ENCODE data around the gene OPHN1. TPM values are rescaled to one million over a fixed set of nuclear protein-coding genes. Genes with fewer than 3 reads are reported as not detected.
A peak's percentile ranks its signal among the peaks of the same experiment; 100 is the strongest.
"Not testable (repeated sequence)": the region's sequence is repeated elsewhere in the genome, so short reads cannot be mapped to it uniquely, and the experiment has no call there.

OPHN1 gene
- total RNA-seq, 1 experiment from 2014 or later: 6.7 TPM

DNA sequence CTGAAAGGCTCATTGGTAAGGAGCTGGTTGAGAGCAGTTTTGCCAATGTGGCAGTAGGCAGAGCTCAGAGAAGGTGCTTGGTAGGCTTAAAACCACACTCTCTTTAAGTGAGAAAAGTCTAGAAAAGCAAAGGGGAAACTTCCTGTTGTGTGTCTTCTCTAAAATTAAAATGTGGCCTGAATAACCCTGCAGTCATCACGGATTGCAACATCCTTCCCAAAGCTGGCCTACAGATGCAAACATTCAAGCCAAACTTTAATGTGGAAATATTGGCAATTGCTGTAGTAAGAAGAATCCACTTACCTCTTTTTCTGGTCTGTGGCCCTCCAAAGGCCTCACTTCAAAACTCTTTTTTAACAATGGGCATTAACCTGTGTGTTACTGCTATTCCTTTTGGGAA lies 348.5 kb downstream of the OPHN1 start:
- Histone ChIP-seq H3K9me3 (replicated peaks) (no peaks in the 10 kb centered on the region), H3K36me3 (no peaks in the 10 kb centered on the region), H3K27ac (no peak overlapping the region), H3K4me1 (no peaks in the 10 kb centered on the region), H3K27me3 (no peaks in the 10 kb centered on the region), H3K4me3 (no peak overlapping the region)
- DNase-seq: no peak

DNA sequence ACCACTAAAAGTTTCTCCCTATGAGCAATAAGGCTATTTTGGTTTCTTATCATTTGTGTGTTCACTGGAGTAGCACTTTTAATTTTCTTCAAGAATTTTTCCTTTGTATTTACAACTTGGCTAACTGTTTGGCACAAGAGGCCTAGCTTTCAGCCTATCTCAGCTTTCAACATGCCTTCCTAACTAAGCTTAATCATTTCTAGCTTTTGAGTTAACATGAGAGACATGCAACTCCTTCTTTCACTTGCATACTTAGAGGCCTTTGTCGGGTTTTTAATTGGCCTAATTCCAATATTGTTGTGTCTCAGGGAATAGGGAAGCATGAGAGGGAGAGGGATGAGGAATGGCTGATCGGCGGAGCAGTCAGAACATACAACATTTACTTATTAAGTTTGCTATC lies 349.8 kb downstream of the OPHN1 start:
- Histone ChIP-seq H3K4me1 (no peaks in the 10 kb centered on the region), H3K9me3 (replicated peaks) (no peaks in the 10 kb centered on the region), H3K4me3 (no peak overlapping the region), H3K36me3 (no peaks in the 10 kb centered on the region), H3K27ac (no peak overlapping the region), H3K27me3 (no peaks in the 10 kb centered on the region)
- no peak for DNase-seq

DNA sequence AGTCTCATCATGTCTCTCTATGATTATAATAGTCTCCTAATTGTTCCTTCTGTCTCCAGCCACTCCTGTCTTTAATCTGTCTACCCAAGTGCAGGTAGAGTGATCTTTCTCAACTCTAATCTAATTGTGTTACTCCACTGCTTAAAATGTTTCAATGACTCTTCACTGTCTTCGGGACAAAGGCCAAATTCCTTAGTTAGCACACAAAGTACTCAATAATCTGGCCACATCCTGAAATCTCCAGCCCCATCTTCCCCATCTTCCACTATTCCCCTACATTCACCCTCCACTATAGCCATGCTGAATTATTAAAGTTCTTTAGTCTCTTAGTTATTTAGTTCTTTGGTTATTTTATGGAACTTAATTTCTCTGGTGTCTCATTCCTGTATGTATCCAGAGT lies 353.3 kb downstream of the OPHN1 start:
- Histone ChIP-seq H3K27me3 (no peaks in the 10 kb centered on the region), H3K27ac (no peak overlapping the region), H3K9me3 (replicated peaks) (no peaks in the 10 kb centered on the region), H3K4me1 (no peaks in the 10 kb centered on the region), H3K4me3 (no peak overlapping the region), H3K36me3 (no peaks in the 10 kb centered on the region)
- DNase-seq: no peak

DNA sequence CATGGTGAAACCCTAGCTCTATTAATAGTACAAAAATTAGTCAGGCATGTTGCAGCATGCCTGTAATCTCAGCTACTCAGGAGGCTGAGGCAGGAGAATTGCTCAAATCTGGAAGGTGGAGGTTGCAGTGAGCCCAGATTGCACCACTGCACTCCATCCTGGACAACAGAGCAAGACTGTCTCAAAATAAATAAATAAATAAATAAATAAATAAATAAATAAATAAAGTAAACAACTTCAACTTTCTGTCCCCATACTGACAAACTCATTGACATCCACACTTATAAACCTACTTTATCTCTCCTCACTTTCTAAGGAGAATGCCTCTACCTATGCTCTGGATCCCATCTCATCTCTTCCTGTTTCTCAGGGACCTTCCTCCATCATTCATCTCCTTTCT lies 354.5 kb downstream of the OPHN1 start:
- not testable (repeated sequence) for H3K4me3 ChIP-seq; DNase-seq; H3K4me1 ChIP-seq; H3K36me3 ChIP-seq; H3K27me3 ChIP-seq; H3K9me3 ChIP-seq (replicated peaks); H3K27ac ChIP-seq

DNA sequence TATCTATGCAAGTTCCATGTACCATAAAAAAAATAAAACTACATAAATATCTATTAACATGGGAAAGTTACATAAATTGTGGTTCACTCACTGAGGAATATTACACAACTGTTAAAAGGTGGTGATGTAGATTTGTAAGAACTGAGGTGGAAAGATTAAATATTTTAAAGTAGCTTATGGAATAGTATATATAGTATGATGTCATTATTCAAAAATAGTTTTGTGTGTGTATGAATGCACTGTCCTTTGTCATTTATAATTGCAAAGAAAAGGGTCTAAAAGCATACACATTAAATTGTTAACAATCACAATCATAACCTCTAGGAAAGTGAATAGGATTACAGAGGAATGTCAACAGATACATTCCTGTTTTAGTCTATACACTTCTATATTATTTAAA lies 355.9 kb downstream of the OPHN1 start:
- Histone ChIP-seq H3K9me3 (replicated peaks) (no peaks in the 10 kb centered on the region), H3K4me3 (no peak overlapping the region), H3K27ac (no peak overlapping the region), H3K36me3 (no peaks in the 10 kb centered on the region), H3K27me3 (no peaks in the 10 kb centered on the region), H3K4me1 (no peaks in the 10 kb centered on the region)
- no peak for DNase-seq

DNA sequence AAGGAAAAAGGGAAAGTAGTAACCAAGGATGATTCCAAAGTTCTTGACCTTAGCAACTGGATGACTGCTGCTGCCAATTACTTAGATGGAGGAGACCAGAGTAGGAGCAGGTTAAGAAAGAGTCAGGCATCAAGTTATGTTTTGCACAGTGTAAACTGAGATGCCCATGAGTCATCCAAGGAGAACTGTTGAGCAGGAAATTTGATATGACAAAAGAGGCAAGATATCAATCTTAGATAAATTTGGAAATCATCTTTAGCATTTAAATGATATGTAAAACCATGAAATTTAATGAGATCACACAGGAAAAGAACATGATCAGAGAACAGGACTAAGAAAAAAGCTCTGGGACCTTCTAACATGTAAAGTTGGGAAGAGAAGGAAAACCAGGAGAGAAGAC lies 361.3 kb downstream of the OPHN1 start:
- Histone ChIP-seq H3K27me3 (no peaks in the 10 kb centered on the region), H3K4me1 (peaks cover 3% of the 10 kb centered on the region; the same call in 1 of the 2 replicates), H3K9me3 (replicated peaks) (no peaks in the 10 kb centered on the region), H3K36me3 (no peaks in the 10 kb centered on the region), H3K27ac (no peak overlapping the region), H3K4me3 (no peak overlapping the region)
- peak in 1 of 2 experiments; percentile 27 for DNase-seq

DNA sequence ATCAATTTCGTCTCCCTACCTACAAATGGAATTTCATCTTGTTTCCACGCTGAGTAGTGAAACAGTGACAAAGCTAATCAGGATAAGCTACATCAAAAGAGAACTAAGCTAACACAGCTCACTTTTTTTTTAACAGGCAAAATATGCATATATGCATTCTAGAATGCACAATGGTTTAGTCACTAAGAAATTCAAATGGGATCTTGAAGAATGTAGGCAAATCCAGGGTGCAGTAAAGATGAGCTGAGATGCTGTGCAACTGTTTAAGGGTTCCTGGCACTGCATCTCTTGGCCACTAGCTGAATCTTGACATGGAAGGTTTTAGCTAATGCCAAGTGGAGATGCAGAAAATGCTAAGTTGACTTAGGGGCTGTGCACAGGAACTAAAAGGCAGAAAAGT lies 363.2 kb downstream of the OPHN1 start:
- not testable (repeated sequence) for DNase-seq; H3K36me3 ChIP-seq; H3K4me3 ChIP-seq; H3K27me3 ChIP-seq; H3K9me3 ChIP-seq (replicated peaks); H3K27ac ChIP-seq; H3K4me1 ChIP-seq

DNA sequence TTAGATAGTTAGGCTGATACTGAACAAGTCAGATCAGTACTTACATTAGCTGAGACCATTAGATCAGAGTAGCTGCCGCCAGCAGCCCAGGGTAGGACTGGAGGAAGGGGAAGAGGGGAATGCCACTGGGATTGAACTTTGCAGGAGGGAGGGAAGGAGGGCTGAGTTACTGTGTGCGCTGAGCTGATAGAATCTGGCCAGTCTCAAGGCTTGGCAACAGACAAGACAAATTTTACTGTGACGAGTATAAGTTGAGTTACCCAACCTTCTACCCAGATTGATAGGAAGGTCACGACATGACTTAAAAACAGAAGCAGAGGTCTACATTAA lies 372.1 kb downstream of the OPHN1 start:
- H3K4me1 ChIP-seq: peaks cover 7% of the 10 kb centered on the region; the same call in 1 of the 2 replicates
- DNase-seq: no peak
- peak overlapping the region; percentile 25; the same call in 1 of the 2 replicates for H3K27ac ChIP-seq
- H3K4me3 ChIP-seq: no peak overlapping the region
- H3K36me3 ChIP-seq: no peaks in the 10 kb centered on the region
- H3K27me3 ChIP-seq: no peaks in the 10 kb centered on the region
- H3K9me3 ChIP-seq (replicated peaks): no peaks in the 10 kb centered on the region

DNA sequence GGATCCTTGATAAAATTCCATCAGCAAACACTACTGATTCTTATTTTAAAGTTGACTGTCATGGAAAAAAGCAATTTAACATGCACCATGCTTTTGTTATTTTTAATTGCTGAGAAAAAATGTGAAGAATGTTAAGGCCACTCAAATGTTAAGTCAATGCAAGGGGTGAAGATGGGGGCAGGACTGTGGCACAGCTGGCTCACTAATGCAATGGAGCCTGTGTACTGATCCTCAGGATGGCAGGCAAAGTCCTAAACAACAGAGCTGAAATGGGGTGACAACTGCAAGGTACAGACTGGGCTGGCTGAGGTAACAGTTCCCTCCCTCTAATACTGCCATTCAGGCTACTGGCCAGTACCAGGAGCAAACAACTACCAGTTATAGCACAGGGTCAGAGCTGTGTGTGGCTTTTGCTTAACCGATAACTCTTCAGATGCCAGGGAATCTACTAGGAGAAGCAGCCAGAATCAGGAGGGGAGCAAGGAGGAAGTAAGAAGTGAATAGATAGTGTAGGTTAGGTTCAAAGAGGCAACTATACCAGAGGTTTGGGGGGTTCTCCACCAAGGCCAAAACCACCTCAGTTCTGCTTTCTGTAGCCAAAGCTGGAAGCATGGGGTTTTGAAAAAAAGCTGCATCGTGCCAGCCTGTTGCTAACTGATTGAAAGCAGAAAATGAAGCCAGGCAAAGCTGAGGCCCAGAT lies 372.6 kb downstream of the OPHN1 start:
- H3K4me3 ChIP-seq: no peak overlapping the region
- H3K27me3 ChIP-seq: no peaks in the 10 kb centered on the region
- H3K36me3 ChIP-seq: no peaks in the 10 kb centered on the region
- peaks cover 7% of the 10 kb centered on the region; the same call in 1 of the 2 replicates for H3K4me1 ChIP-seq
- no peaks in the 10 kb centered on the region for H3K9me3 ChIP-seq (replicated peaks)
- peak; percentile 21 to 32 for DNase-seq
- H3K27ac ChIP-seq: peak overlapping the region; percentile 25; the same call in 1 of the 2 replicates

DNA sequence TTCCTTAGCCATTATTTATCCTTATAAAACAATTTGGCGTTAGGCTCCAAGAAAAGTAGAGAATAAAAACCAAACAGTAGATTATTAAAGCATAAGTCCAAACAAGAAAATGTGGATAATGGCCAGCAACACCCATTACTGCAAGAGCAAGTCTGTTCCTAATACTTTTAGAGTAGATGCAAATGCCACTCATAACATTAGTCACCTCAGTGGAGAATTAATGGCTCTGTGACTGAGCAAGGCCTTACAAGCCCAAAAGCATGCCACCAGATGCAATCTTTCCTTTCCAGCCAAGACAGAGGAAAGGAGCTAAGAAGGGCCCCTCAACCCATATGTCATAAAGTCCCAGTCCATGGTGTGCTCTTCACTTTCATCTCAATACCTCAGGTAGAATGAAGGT lies 373.8 kb downstream of the OPHN1 start:
- H3K4me3 ChIP-seq: no peak overlapping the region
- H3K27ac ChIP-seq: no peak overlapping the region
- H3K36me3 ChIP-seq: no peaks in the 10 kb centered on the region
- H3K4me1 ChIP-seq: peaks cover 7% of the 10 kb centered on the region; the same call in 1 of the 2 replicates
- H3K9me3 ChIP-seq (replicated peaks): no peaks in the 10 kb centered on the region
- no peak for DNase-seq
- H3K27me3 ChIP-seq: no peaks in the 10 kb centered on the region

DNA sequence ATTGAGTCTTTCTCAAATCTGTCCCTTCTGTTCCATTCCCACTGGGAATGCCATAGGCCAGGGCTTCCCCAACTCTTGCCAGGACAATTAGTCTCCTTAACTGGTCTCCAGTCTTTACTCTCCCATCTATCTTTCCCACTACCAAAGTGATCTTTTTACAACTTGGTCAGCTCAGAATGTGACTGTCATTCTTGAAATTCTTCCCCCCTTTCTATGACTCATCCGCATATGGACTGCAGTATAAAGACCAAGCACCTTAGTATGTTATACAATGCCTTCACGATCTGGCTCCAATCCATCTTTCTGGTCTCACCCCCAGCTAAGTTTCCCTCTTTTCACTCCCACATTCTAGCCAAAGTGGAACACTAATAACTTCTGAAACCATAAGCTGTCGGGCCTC lies 383.8 kb downstream of the OPHN1 start:
- Histone ChIP-seq H3K4me1 (peaks cover 3% of the 10 kb centered on the region; the same call in 1 of the 2 replicates), H3K9me3 (replicated peaks) (no peaks in the 10 kb centered on the region), H3K27me3 (no peaks in the 10 kb centered on the region), H3K4me3 (no peak overlapping the region), H3K27ac (no peak overlapping the region), H3K36me3 (no peaks in the 10 kb centered on the region)
- DNase-seq: no peak

DNA sequence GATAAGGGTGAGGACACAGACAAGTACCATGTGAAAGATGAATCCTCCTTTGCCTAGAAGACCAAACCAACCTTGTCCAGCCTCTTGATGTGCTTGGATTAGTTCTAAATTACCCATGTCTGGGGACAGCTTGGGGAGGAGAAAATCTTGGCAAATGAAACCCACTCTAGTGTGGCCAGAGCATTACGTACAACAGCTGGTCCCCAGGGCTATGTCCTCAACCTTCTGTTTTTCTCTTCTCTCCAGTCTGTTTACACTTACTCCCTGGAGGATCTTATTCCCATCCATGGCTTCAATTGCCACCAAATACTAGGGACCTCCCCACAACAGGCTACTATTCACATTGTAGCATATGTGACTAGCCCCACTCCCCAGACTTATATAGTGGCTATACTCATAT lies 384.5 kb downstream of the OPHN1 start:
- H3K36me3 ChIP-seq: no peaks in the 10 kb centered on the region
- H3K27me3 ChIP-seq: no peaks in the 10 kb centered on the region
- H3K4me1 ChIP-seq: peaks cover 3% of the 10 kb centered on the region; the same call in 1 of the 2 replicates
- no peak overlapping the region for H3K4me3 ChIP-seq
- no peaks in the 10 kb centered on the region for H3K9me3 ChIP-seq (replicated peaks)
- DNase-seq: peak; percentile 4 to 28
- H3K27ac ChIP-seq: no peak overlapping the region

DNA sequence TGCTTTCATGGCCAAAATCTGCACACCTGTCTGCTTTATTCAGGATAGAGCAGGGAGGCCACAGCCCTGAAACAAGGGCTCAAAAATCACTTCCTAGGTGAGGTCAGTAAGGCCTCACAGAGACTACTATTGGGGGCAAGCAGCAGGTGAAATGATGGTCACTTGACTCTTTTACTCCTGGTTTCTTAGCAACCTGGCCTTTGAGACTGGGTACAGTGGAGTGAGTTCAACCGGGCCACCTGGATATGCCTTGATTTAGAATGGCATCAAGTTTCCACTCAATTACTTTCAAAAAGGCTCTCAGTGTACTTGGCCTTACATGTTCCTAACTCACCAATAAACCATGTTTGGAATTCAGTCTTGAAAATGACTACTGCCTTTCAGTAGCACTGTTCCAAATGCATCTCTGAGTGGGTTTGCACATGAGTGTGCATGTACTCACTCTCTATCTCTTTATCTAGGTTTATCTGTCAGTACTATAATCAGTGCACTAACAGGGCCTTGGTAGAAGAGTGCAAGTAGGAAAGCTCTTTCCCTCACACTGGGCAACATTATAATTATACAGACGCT lies 388.2 kb downstream of the OPHN1 start:
- Histone ChIP-seq H3K36me3 (no peaks in the 10 kb centered on the region), H3K9me3 (replicated peaks) (no peaks in the 10 kb centered on the region), H3K4me1 (peaks cover 3% of the 10 kb centered on the region; the same call in 1 of the 2 replicates), H3K27ac (no peak overlapping the region), H3K4me3 (no peak overlapping the region), H3K27me3 (no peaks in the 10 kb centered on the region)
- no peak for DNase-seq

DNA sequence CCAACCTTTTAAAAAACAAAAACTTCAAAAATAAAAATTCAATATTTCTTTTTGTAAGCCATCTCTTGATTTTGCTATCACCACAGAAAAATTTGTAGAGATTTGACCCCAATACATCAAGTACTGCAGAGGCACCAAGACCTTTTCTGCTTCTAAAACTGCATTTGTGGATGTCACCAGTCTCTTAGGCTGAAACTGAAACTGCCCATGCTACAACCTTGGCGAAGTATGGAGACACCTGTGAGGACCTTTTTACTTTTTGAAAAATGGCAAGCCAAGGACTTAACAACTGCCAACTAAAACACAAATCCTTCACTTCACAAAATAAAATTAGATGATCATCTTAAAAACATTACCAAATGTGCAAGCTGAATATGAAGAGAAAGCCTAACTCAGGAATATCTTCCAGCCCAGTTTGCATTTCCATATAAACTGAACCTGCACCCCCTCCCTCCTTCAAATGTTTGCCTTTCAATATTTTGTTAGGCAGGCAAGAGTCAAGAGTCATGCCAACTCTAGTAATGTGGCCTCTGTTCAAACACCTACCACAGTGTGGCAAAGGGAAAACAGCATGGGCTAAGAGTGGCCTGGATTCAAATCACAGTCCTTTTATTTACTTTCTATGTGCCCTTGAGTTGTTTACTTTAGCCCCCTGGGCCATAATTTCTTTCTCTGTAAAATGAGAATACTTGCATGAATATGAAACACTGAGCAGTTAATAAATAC lies 389.4 kb downstream of the OPHN1 start:
- H3K4me1 ChIP-seq: no peaks in the 10 kb centered on the region
- no peaks in the 10 kb centered on the region for H3K9me3 ChIP-seq (replicated peaks)
- no peak overlapping the region for H3K4me3 ChIP-seq
- no peaks in the 10 kb centered on the region for H3K27me3 ChIP-seq
- DNase-seq: no peak
- no peaks in the 10 kb centered on the region for H3K36me3 ChIP-seq
- H3K27ac ChIP-seq: no peak overlapping the region

DNA sequence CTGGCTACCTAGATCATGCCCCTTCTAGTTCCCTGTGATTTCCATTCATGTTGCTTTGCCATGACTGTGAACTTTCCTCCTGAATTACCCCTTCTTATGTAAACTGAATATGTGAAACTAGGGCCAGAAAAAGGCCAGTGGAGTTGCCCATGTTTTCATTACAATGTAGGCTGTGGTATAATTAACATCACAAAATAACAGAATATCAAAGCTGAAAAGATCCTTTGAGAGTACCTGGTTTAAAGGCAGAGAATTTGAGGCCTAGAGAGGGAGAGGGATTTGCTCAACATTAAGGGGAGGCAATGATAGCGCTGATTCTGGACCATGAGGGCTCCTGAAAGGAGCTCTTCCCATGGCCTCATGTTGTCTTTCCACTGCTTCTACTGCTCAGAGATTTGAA lies 392.2 kb downstream of the OPHN1 start:
- Histone ChIP-seq H3K9me3 (replicated peaks) (no peaks in the 10 kb centered on the region), H3K36me3 (no peaks in the 10 kb centered on the region), H3K4me3 (no peak overlapping the region), H3K4me1 (no peaks in the 10 kb centered on the region), H3K27me3 (no peaks in the 10 kb centered on the region), H3K27ac (no peak overlapping the region)
- DNase-seq: no peak

Measured in SJCRH30 (cell line).